Thyroid gland (tissue), 4 donors: ENCODE measurements around the gene ABO.

Source experiments
- CTCF ChIP-seq, 6 experiments: fragments of 200-600 bp in 3 of 6; fragments of 450-650 bp in 3 of 6; sonication (generic) in 3 of 6; IDR thresholded peaks; one replicate each; pipeline ENCODE4 v1.5.1; 2016 to 2019; ENCODE audit warnings: antibody characterized with exemption in 6 of 6, mild to moderate bottlenecking in 2 of 6, inconsistent platforms in 1 of 6, moderate library complexity in 1 of 6
- POLR2A ChIP-seq, 2 donors: fragments of 450-650 bp; IDR thresholded peaks; one replicate each; pipeline ENCODE4 v1.6.1; 2017; ENCODE audit warnings: antibody characterized with exemption in 2 of 2, mild to moderate bottlenecking in 2 of 2, moderate library complexity in 1 of 2

- no peak for TF ChIP-seq CTCF (IDR thresholded peaks at IDR 0.05)
- TF ChIP-seq POLR2A (IDR thresholded peaks at IDR 0.05), result no peak
Measured at GRCh38 chr9:133256136-133256461, 18.9 kb downstream of the ABO start.
